Pancreas (tissue), 10 donors: ENCODE data around the gene TXNDC12. TPM values are rescaled to one million over a fixed set of nuclear protein-coding genes. Genes with fewer than 3 reads are reported as not detected.
A peak's percentile ranks its signal among the peaks of the same experiment; 100 is the strongest.

Experiments
- ATAC-seq, 4 donors: fragments of 200-7000 bp; cut with Tn5 transposase; one replicate each; pipeline versions ENCODE4 v1.8.0 to v1.9.1; 2020; ENCODE audit warnings: mild to moderate bottlenecking in 4 of 4, moderate library complexity in 4 of 4
- DNase-seq, 6 donors: peaks; one replicate each; pipeline ENCODE4 v3.0.0-alpha.2; 2020
- FAIRE-seq: peaks from 2 replicates; lab custom pipeline; 2012; peaks lifted over from hg19 to GRCh38; lab: Jason Lieb, UNC
- H3K27ac ChIP-seq, 4 donors: fragments of 200-600 bp; sonication (generic); 1 replicate in 3 of 4; 2 replicates in 1 of 4; pipeline versions ENCODE4 v1.5.0 to v1.8.0; 2020
- H3K27me3 ChIP-seq, 4 donors: fragments of 200-600 bp; one replicate each; pipeline ENCODE4 v1.8.0; 2021
- H3K36me3 ChIP-seq, 3 donors: fragments of 200-600 bp; sonication (generic) in 1 of 3; one replicate each; pipeline versions ENCODE4 v1.5.0 to v1.8.0; 2020 to 2021
- H3K4me1 ChIP-seq, 3 donors: fragments of 200-600 bp; one replicate each; pipeline ENCODE4 v1.8.0; 2021
- H3K4me3 ChIP-seq, 4 donors: fragments of 200-600 bp; sonication (generic) in 2 of 4; one replicate each; pipeline versions ENCODE4 v1.5.0 to v1.8.0; 2020 to 2021
- H3K9me3 ChIP-seq, 4 donors: fragments of 200-600 bp; one replicate each; pipeline ENCODE4 v1.8.0; 2021
- CTCF ChIP-seq, 4 donors: fragments of 200-600 bp; sonication (generic) in 3 of 4; IDR thresholded peaks; one replicate each; pipeline versions ENCODE4 v1.5.0 to v1.8.0; 2021; ENCODE audit warnings: antibody characterized with exemption in 4 of 4
- WGBS, 2 donors: extraction: QIAGEN DNeasy Blood & Tissue Kit; methylation state at CpG; one replicate each; pipeline ENCODE4 v1.1.7; 2013; 5-methylcytosine and 5-hydroxymethylcytosine counted together
- intact Hi-C, 3 donors: fragments of 100-400 bp; cut with DNase I; formaldehyde crosslinking; loops; one replicate each; pipeline versions ENCODE4 v1.11.1 to v1.14.2; 2022
- polyA plus RNA-seq, 2 donors: library from polyadenylated mRNA; stranded (reverse); fragments of 200-250 nt; gene quantifications; one replicate each; pipeline ENCODE4 v1.2.3, GENCODE V29; 2013
- total RNA-seq, 6 donors: library from RNA; stranded (reverse); fragmentation: NEBNext Ultra II Directional in 4 of 6; extraction: Animal tissue kit (Norgen Biotek cat#: 25700) in 4 of 6; gene quantifications; one replicate each; pipeline versions ENCODE4 v1.2.1 to v1.2.4, GENCODE V29; 2021 to 2023
- donor health status: healthy with polysubstance abuse.
- donor health status: DM: no; HTN: no; CAD: no; lungs with moderate emphysema.
- donor health status: DM: no; HTN: no; CAD: no.
- donor health status: control.
- donor health status: control.
- donor health status: Bipolar disorder and iron deficiency.
- donor health status: DM: yes; HTN: yes; CAD: no.
- donor health status: DM: no; HTN: no; CAD: no.
- donor health status: DM: no; HTN: no; CAD: no.
- donor health status: DM: yes; HTN: yes; CAD: no.

Gene TXNDC12
- total and polyA plus RNA-seq, 8 donors: 9.9 to 39.4 (median 34.3) TPM

DNA sequence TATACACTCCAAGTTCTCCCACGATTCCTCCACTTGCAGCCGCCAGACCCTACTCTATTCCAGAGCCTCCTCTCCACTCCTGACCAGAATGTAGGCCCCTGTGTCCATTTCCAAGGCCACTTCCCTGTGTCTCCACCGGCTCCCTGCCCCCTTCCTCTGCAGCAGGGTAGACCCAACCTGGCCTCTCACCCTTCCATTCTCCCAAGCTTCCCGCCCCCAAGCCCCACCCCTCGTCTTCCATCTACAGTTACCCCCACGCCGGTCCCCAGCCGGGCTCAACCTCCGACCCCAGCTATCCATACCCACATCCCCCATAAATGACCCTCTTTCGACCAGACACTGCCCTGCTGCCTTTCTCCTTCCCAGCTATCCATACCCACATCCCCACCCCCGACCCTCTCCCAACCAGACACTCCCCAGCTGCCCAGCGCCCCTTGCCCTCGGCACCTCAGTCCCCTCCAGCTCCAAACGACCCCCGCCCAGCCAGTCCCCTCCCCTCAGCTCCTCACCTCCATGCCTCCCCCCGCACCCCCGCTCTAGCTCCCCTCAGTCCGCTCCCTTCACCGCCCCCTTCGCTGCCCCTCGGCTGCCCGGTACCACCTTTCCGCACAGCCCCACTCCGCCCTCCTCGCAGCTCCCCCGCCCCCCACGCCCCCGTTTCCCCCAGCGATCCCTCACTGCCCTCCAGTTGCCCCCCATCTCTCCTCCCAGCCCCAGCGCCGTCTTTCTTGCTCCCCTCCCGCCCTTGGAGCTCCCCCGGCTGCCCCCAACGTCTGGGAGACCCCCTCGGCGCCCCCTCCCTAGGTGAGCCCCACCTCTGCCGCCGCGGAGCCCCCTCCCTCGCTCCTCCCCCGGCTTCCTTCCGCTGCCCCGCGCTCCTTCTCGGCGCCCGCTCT lies 65.2 kb downstream of the TXNDC12 start:
- Histone ChIP-seq H3K27ac (no peak overlapping the region), H3K36me3 (no peaks in the 10 kb centered on the region), H3K27me3 (no peaks in the 10 kb centered on the region), H3K4me3 (peak overlapping the region; percentile 33 to 57 (median 40)), H3K9me3 (no peaks in the 10 kb centered on the region), H3K4me1 (no peaks in the 10 kb centered on the region)
- DNase-seq (peak in 1 of 6 donors; percentile 69), FAIRE-seq (no peak), ATAC-seq (no peak)
- TF ChIP-seq CTCF (IDR thresholded peaks at IDR 0.05): no peak
- 22 to 34% methylated on average over 25 to 47 of the region's 47 CpGs for WGBS, 2 donors
- intact Hi-C loops: loop anchor here in 1 of 3 donors (10.0 kb wide), 1 partner anchor 85 kb away; no protein-coding TSS in a partner anchor

GRCh38 chr1:51988254-51988653 lies 66.7 kb downstream of the TXNDC12 start:
- Histone ChIP-seq H3K27me3 (no peaks in the 10 kb centered on the region), H3K36me3 (no peaks in the 10 kb centered on the region), H3K27ac (no peak overlapping the region), H3K4me1 (no peaks in the 10 kb centered on the region), H3K4me3 (no peak overlapping the region), H3K9me3 (no peaks in the 10 kb centered on the region)
- FAIRE-seq (no peak), DNase-seq (no peak), ATAC-seq (no peak)
- intact Hi-C loops: no loop called here
- no peak for TF ChIP-seq CTCF (IDR thresholded peaks at IDR 0.05)

GRCh38 chr1:51986718-51987117 lies 68.3 kb downstream of the TXNDC12 start:
- Histone ChIP-seq H3K27me3 (no peaks in the 10 kb centered on the region), H3K4me3 (no peak overlapping the region), H3K4me1 (no peaks in the 10 kb centered on the region), H3K27ac (no peak overlapping the region), H3K36me3 (no peaks in the 10 kb centered on the region), H3K9me3 (no peaks in the 10 kb centered on the region)
- ATAC-seq (no peak), DNase-seq (no peak), FAIRE-seq (no peak)
- intact Hi-C loops: no loop called here
- no peak for TF ChIP-seq CTCF (IDR thresholded peaks at IDR 0.05)
- WGBS, 2 donors: 84 to 85% methylated on average over 4 of the region's 4 CpGs

DNA sequence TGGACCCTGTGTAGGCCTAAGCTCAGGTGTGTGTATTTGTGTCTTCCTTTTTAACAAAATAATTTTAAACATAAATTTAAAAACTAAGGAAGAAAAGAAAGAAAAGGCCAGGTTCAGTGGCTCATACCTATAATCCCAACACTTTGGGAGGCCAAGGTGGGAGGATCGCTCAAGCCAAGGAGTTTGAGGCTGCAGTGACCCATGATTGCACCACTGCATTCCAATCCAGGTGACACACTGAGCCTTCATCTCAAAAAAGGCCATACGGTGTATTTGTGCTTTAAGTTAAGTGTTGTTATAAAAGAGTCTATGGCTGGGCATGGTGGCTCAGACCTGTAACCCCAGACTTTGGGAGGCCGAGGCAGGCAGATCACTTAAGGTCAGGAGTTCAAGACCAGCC lies 72.8 kb downstream of the TXNDC12 start:
- Histone ChIP-seq H3K4me1 (no peaks in the 10 kb centered on the region), H3K4me3 (no peak overlapping the region), H3K27me3 (no peaks in the 10 kb centered on the region), H3K36me3 (no peaks in the 10 kb centered on the region), H3K27ac (no peak overlapping the region), H3K9me3 (no peaks in the 10 kb centered on the region)
- 76 to 87% methylated on average over 3 of the region's 3 CpGs for WGBS, 2 donors
- no peak for FAIRE-seq
- no peak for DNase-seq
- TF ChIP-seq CTCF (IDR thresholded peaks at IDR 0.05): no peak
- intact Hi-C loops: no loop called here
- no peak for ATAC-seq

- Histone ChIP-seq H3K4me1 (no peaks in the 10 kb centered on the region), H3K27ac (no peak overlapping the region), H3K36me3 (no peaks in the 10 kb centered on the region), H3K9me3 (no peaks in the 10 kb centered on the region), H3K4me3 (no peak overlapping the region), H3K27me3 (no peaks in the 10 kb centered on the region)
- ATAC-seq (no peak), DNase-seq (no peak), FAIRE-seq (no peak)
- intact Hi-C loops: no loop called here
- TF ChIP-seq CTCF (IDR thresholded peaks at IDR 0.05): no peak
- 88 to 95% methylated on average over 1 of the region's 1 CpG for WGBS, 2 donors
These were observed 73.4 kb downstream of the TXNDC12 start for GRCh38 chr1:51981555-51981954.
